ENCODE data around the gene RELN.

DNA sequence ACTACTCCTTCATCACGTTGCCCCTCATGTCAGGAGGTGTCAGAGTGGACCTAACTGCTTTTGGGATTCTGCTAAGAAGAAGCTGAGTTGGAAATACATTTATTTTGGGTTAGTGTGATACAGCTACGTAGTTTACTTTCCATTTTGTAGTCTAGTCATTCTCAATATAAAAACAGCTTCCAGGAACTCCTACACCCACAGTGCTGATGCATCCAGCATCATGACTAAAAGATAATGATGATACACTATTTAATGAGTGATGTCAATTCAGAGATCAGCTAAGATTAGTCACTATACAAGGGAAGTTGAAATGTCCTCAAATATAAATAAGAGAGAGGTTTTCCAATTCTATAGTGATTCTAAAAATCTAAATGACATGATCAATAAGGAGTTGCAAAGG is 279.2 kb downstream of the RELN start:
- TF ChIP-seq POLR2A (IDR thresholded peaks at IDR 0.05; ENCODE audit: low read depth, low read length) (no peak), POLR2AphosphoS5 (IDR thresholded peaks at IDR 0.05; ENCODE audit: low read depth, low read length) (no peak), TAF1 (IDR thresholded peaks at IDR 0.05; ENCODE audit: low read depth, low read length) (no peak), SPI1 (IDR thresholded peaks at IDR 0.05; ENCODE audit: low read depth, low read length) (no peak), PAX5 (IDR thresholded peaks at IDR 0.05; ENCODE audit: insufficient read depth, low read length, severe bottlenecking) (no peak), POU2F2 (IDR thresholded peaks at IDR 0.05; ENCODE audit: low read depth, low read length) (no peak)
